ENCODE results near the gene PDPR. TPM values are rescaled to one million over a fixed set of nuclear protein-coding genes. Genes with fewer than 3 reads are reported as not detected.

Gene PDPR
- total and polyA plus RNA-seq, 8 donors: 2.4 to 85.7 (median 18.9) TPM

Small RNA genes within 50 kb of the gene (small RNA-seq; reads per million reads assigned to genes)
- gene AC009060.2: 0 reads per million in 4 donors

Other genes starting within 250 kb of the PDPR start
- 1 to 10 TPM in 4 of 5 donors, not detected in 1; 1.3 to 3.6 (median 2.5) TPM for gene CLEC18A, start 163.0 kb upstream of the PDPR start, total RNA-seq
- under 1 TPM; 0.31 to 0.98 (median 0.44) TPM for gene CLEC18A, start 163.0 kb upstream of the PDPR start, polyA plus RNA-seq
- gene CLEC18C, start 59.5 kb downstream of the PDPR start, total RNA-seq: 1 to 10 TPM in 2 of 5 donors, not detected in 3; 1.3 to 3.0 TPM
- under 1 TPM in 2 of 3 donors, not detected in 1; 0.06 to 0.08 TPM for gene CLEC18C, start 59.5 kb downstream of the PDPR start, polyA plus RNA-seq
- gene EXOSC6, start 137.6 kb downstream of the PDPR start, total RNA-seq: 10 to 100 TPM; 20.1 to 45.2 (median 30.3) TPM
- gene EXOSC6, start 137.6 kb downstream of the PDPR start, polyA plus RNA-seq: 1 to 10 TPM; 7.0 to 8.8 (median 7.2) TPM
- 100 to 1,000 TPM in 1 of 5 donors, 10 to 100 TPM in 4; 49.2 to 143 (median 61.9) TPM for gene AARS1, start 175.2 kb downstream of the PDPR start, total RNA-seq
- gene AARS1, start 175.2 kb downstream of the PDPR start, polyA plus RNA-seq: 10 to 100 TPM; 26.7 to 35.7 (median 34.6) TPM
- gene DDX19B, start 184.9 kb downstream of the PDPR start, total RNA-seq: 10 to 100 TPM in 4 of 5 donors, 1 to 10 TPM in 1; 9.8 to 34.3 (median 25.7) TPM
- 10 to 100 TPM; 16.8 to 28.7 (median 20.4) TPM for gene DDX19B, start 184.9 kb downstream of the PDPR start, polyA plus RNA-seq
- 100 to 1,000 TPM in 1 of 5 donors, 10 to 100 TPM in 4; 14.8 to 130 (median 38.5) TPM for gene DDX19A, start 232.6 kb downstream of the PDPR start, total RNA-seq
- 10 to 100 TPM; 16.1 to 21.1 (median 16.5) TPM for gene DDX19A, start 232.6 kb downstream of the PDPR start, polyA plus RNA-seq